K562 (cell line): ENCODE measurements around the gene CPT1C. TPM values are rescaled to one million over a fixed set of nuclear protein-coding genes. Genes with fewer than 3 reads are reported as not detected.

ENCODE experiments used
- ATAC-seq: fragments of 200-7000 bp; cut with Tn5 transposase; 3 replicates; pipeline ENCODE4 v1.9.1; 2020; ENCODE audit warnings: moderate library complexity
- BruUV-seq: library from RNA; stranded (reverse); fragments of 400-500 nt; replicated peaks from 2 replicates; lab custom pipeline; 2021; lab: Mats Ljungman, UMichigan
- CTCF ChIA-PET: fragments of 300-600 bp; formaldehyde crosslinking; extraction: SDS; loops from one replicate; lab custom pipeline; 2021; ENCODE audit warnings: low intra/inter-chr PET ratio; lab: Yijun Ruan, JAX
- POLR2A ChIA-PET: fragments of 300-600, 350-650 bp; sonication (Branson Sonifier 250); formaldehyde crosslinking; extraction: SDS; loops from one replicate; lab custom pipeline; 2021; ENCODE audit warnings: antibody characterized with exemption, inconsistent platforms; lab: Yijun Ruan, JAX
- DNase-seq, 4 experiments: peaks; one replicate each; pipeline versions ENCODE4 v3.0.0 to v3.0.0-alpha.2; 2011 to 2018; ENCODE audit warnings: low spot score in 3 of 4, mixed read lengths in 3 of 4; ENCODE audit errors: extremely low read depth in 1 of 4
- FAIRE-seq: peaks from 2 replicates; lab custom pipeline; 2011; peaks lifted over from hg19 to GRCh38; lab: Jason Lieb, UNC
- H2AFZ ChIP-seq: 2 replicates; pipeline ENCODE4 v1.6.0; 2011; ENCODE audit warnings: low read depth, low read length, control low read depth, inconsistent platforms
- H3K27ac ChIP-seq: fragments of 200-600 bp; 3 replicates; pipeline ENCODE4 v1.8.0; 2011; ENCODE audit warnings: low read depth, mild to moderate bottlenecking, control low read depth, inconsistent platforms, low read length, moderate library complexity, mixed read lengths; ENCODE audit errors: extremely low read depth
- H3K27me3 ChIP-seq, 2 experiments: fragments of 300-600 bp in 1 of 2; 2 replicates in 1 of 2; 3 replicates in 1 of 2; pipeline versions ENCODE4 v1.6.0 to v1.8.0; 2011; ENCODE audit warnings: inconsistent platforms in 2 of 2, low read length in 2 of 2, mild to moderate bottlenecking in 1 of 2, mixed read lengths in 1 of 2, moderate library complexity in 1 of 2; ENCODE audit not compliant: control insufficient read depth in 2 of 2, insufficient read depth in 2 of 2
- H3K36me3 ChIP-seq: fragments of 300-600 bp; 3 replicates; pipeline ENCODE4 v1.8.0; 2011; ENCODE audit warnings: mild to moderate bottlenecking, low read length, inconsistent platforms; ENCODE audit not compliant: control insufficient read depth, insufficient read depth
- H3K4me1 ChIP-seq, 2 experiments: fragments of 200-600 bp in 1 of 2; replicated peaks in 1 of 2; 2 replicates in 1 of 2; 3 replicates in 1 of 2; pipeline versions ENCODE4 v1.5.1 to v1.8.0; 2011; ENCODE audit warnings: inconsistent platforms in 2 of 2, low read length in 2 of 2, mild to moderate bottlenecking in 1 of 2, mixed read lengths in 1 of 2, moderate library complexity in 1 of 2; ENCODE audit not compliant: control insufficient read depth in 2 of 2, insufficient read depth in 2 of 2
- H3K4me2 ChIP-seq: 2 replicates; pipeline ENCODE4 v1.6.1; 2011; ENCODE audit warnings: low read length, control low read depth, inconsistent platforms, mixed read lengths; ENCODE audit not compliant: insufficient read depth
- H3K4me3 ChIP-seq: fragments of 200-600 bp; sonication (generic), shearing (Covaris generic); 2 replicates; pipeline ENCODE4 v1.5.1; 2016; ENCODE audit warnings: control low read depth, inconsistent platforms
- H3K79me2 ChIP-seq: fragments of 200-600 bp; 3 replicates; pipeline ENCODE4 v1.8.0; 2011; ENCODE audit warnings: low read length, inconsistent platforms; ENCODE audit not compliant: control insufficient read depth, insufficient read depth
- H3K9ac ChIP-seq, 2 experiments: 2 replicates each; pipeline versions ENCODE4 v1.6.0 to v1.6.1; 2011; ENCODE audit warnings: low read depth in 2 of 2, low read length in 2 of 2, control low read depth in 1 of 2, inconsistent platforms in 1 of 2, mild to moderate bottlenecking in 1 of 2, mixed read lengths in 1 of 2; ENCODE audit not compliant: insufficient read depth in 1 of 2
- H3K9me1 ChIP-seq: one replicate; pipeline ENCODE4 v1.6.0; 2011; ENCODE audit warnings: inconsistent platforms, mild to moderate bottlenecking, low read length, moderate library complexity; ENCODE audit not compliant: control insufficient read depth, insufficient read depth
- H3K9me3 ChIP-seq: replicated peaks from 2 replicates; pipeline ENCODE4 v1.5.1; 2011; ENCODE audit warnings: low read depth, low read length, inconsistent platforms; ENCODE audit not compliant: control insufficient read depth, insufficient read depth
- H4K20me1 ChIP-seq: replicated peaks from 2 replicates; pipeline ENCODE4 v1.6.1; 2011; ENCODE audit warnings: low read length, inconsistent platforms, mixed read lengths; ENCODE audit not compliant: control insufficient read depth, insufficient read depth
- ATF1 ChIP-seq, 2 experiments: fragments of 450-650 bp in 1 of 2; IDR thresholded peaks; 2 replicates each; pipeline ENCODE4 v1.6.1; 2016; ENCODE audit warnings: missing compliant biosample characterization in 1 of 2, missing genetic modification characterization in 1 of 2
- CC2D1A ChIP-seq: fragments of 450-650 bp; IDR thresholded peaks from 2 replicates; pipeline ENCODE4 v1.6.1; 2017; ENCODE audit warnings: mild to moderate bottlenecking
- ETV1 ChIP-seq: fragments of 450-650 bp; conservative IDR thresholded peaks from 2 replicates; pipeline ENCODE4 v1.6.1; 2016; ENCODE audit warnings: missing genetic modification characterization, control low read depth, low read depth, missing compliant biosample characterization
- KDM4B ChIP-seq, 2 experiments: fragments of 450-650 bp in 1 of 2; sonication (generic) in 1 of 2; IDR thresholded peaks; 2 replicates each; pipeline ENCODE4 v1.6.1; 2016 to 2017; ENCODE audit warnings: borderline replicate concordance in 2 of 2, antibody characterized with exemption in 1 of 2, low read depth in 1 of 2, mild to moderate bottlenecking in 1 of 2
- PKNOX1 ChIP-seq: fragments of 450-650 bp; IDR thresholded peaks from 2 replicates; pipeline ENCODE4 v1.6.1; 2016
- RERE ChIP-seq: sonication (generic); formaldehyde crosslinking; IDR thresholded peaks from 2 replicates; pipeline ENCODE4 v1.8.0; 2023; ENCODE audit warnings: missing genetic modification reagents, mild to moderate bottlenecking, borderline replicate concordance
- SMARCE1 ChIP-seq: fragments of 450-650 bp; IDR thresholded peaks from 2 replicates; pipeline ENCODE4 v1.7.1; 2016; ENCODE audit warnings: mild to moderate bottlenecking
- SREBF2 ChIP-seq: sonication (generic); formaldehyde crosslinking; IDR thresholded peaks from 2 replicates; pipeline ENCODE4 v1.4.0; 2020; ENCODE audit warnings: mild to moderate bottlenecking, missing genetic modification reagents
- ZBTB7A ChIP-seq: IDR thresholded peaks from 2 replicates; pipeline ENCODE4 v1.6.1; 2011; ENCODE audit warnings: low read depth, mild to moderate bottlenecking, low read length, moderate library complexity, borderline replicate concordance; ENCODE audit not compliant: control insufficient read depth
- ZFP30 ChIP-seq: fragments of 250-450 bp; sonication (Bioruptor Pico); IDR thresholded peaks from 2 replicates; pipeline ENCODE4 v1.8.0; 2022; ENCODE audit warnings: moderate library complexity, mild to moderate bottlenecking, inconsistent platforms, borderline replicate concordance
- ZNF274 ChIP-seq: IDR thresholded peaks from 2 replicates; pipeline ENCODE4 v1.6.1; 2011; ENCODE audit warnings: low read depth, mild to moderate bottlenecking, low read length, moderate library complexity, borderline replicate concordance
- ZNF431 ChIP-seq: sonication (generic); formaldehyde crosslinking; IDR thresholded peaks from 2 replicates; pipeline ENCODE4 v1.8.0; 2022; ENCODE audit warnings: mild to moderate bottlenecking, missing genetic modification reagents
- ZNF699 ChIP-seq: fragments of 250-450 bp; sonication (Bioruptor Pico); IDR thresholded peaks from 2 replicates; pipeline ENCODE4 v1.8.0; 2021; ENCODE audit warnings: mild to moderate bottlenecking, moderate library complexity; ENCODE audit not compliant: insufficient replicate concordance
- WGBS: fragments of 100-300 bp; shearing (Covaris generic); methylation state at CpG from one replicate; pipeline ENCODE4 v1.1.6; 2016; ENCODE audit warnings: low coverage, mixed read lengths; ENCODE audit not compliant: insufficient coverage; ENCODE audit errors: missing lambda C conversion rate; 5-methylcytosine and 5-hydroxymethylcytosine counted together
- in situ Hi-C: fragments of 300-500 bp; cut with MboI; formaldehyde crosslinking; loops from 4 replicates; pipeline ENCODE4 v1.15.0; 2018; ENCODE audit warnings: inconsistent platforms, mixed read lengths
- intact Hi-C: fragments of 100-400 bp; cut with micrococcal nuclease; formaldehyde crosslinking; loops from 2 replicates; pipeline ENCODE4 v1.14.2; 2022
- polyA plus RNA-seq, 8 experiments: library from polyadenylated mRNA; depleted of rRNA in 4 of 8; stranded (reverse) in 5 of 8; unstranded in 3 of 8; fragments of >200 nt; fragmentation: Nextera tagmentation in 2 of 8; fragmentation: Illumina TruSeq in 1 of 8; extraction: Ambion mirVana in 2 of 8; extraction: Trizol in 1 of 8; gene quantifications; 2 replicates each; pipeline versions ENCODE4 v1.2.1 to v1.2.3, GENCODE V29; 2011 to 2014; ENCODE audit warnings: inconsistent platforms in 1 of 8, missing spikeins in 1 of 8
- total RNA-seq, 7 experiments: library from RNA; depleted of rRNA in 6 of 7; stranded (reverse); fragments of >200 nt in 6 of 7; fragmentation: Illumina TruSeq in 2 of 7; extraction: Trizol in 2 of 7; gene quantifications; 2 replicates each; pipeline versions ENCODE4 v1.2.1 to v1.2.3, GENCODE V29; 2011 to 2021; ENCODE audit warnings: low replicate concordance in 1 of 7

Gene CPT1C
- total and polyA plus RNA-seq, 9 of the 15 experiments (the other 6 are each of a cell fraction or from before 2014, with no cell fraction given), result 1.9 to 12.3 (median 3.0) TPM

- in situ Hi-C loops, result no loop called here
- Histone ChIP-seq H3K9ac (peak overlapping the region in 1 of 2 experiments; percentile 85; a peak in 1 of 4 replicates), H3K9me1 (peaks cover 3% of the 10 kb centered on the region), H3K4me3 (0 out of 2 replicates have a peak overlapping the region, but pooled peaks have one; percentile 4), H2AFZ (no peak overlapping the region), H3K79me2 (peaks cover 52% of the 10 kb centered on the region), H3K36me3 (peaks cover 57% of the 10 kb centered on the region), H3K27ac (peak overlapping the region; percentile 39; the same call in 1 of the 3 replicates), H3K4me1 (peaks cover 26 to 57% of the 10 kb centered on the region in 2 experiments), H4K20me1 (peaks cover 19% of the 10 kb centered on the region), H3K9me3 (no peaks in the 10 kb centered on the region), H3K27me3 (no peaks in the 10 kb centered on the region), H3K4me2 (peak overlapping the region; percentile 16; the same call in 1 of the 2 replicates)
- ATAC-seq, result no peak
- intact Hi-C loops, result loop anchor here (5.0 kb wide), 3 partner anchors 87 to 187 kb away; partner anchors contain the start of genes AP2A1 and PNKP
- POLR2A ChIA-PET, result no interaction called here
- BruUV-seq, result no TSS peak
- FAIRE-seq, result no peak
- DNase-seq, result no peak
- TF ChIP-seq ZBTB7A (peak; percentile 49), RERE (no peak), PKNOX1 (no peak), SREBF2 (CRISPR knock-in tag) (no peak), ETV1 (no peak), ZNF431 (0 out of 2 replicates have a peak, but pooled peaks have one; percentile 35), ZNF699 (no peak), CC2D1A (no peak), ATF1 (CRISPR knock-in tag; IDR thresholded peaks at IDR 0.05) (no peak), ATF1 (tag; IDR thresholded peaks at IDR 0.05) (no peak), KDM4B (IDR thresholded peaks at IDR 0.05; ENCODE audit: borderline replicate concordance in 2 of 2, low read depth in 1 of 2) (no peak), SMARCE1 (no peak), ZFP30 (no peak), ZNF274 (no peak)
- 57% methylated on average over 6 of the region's 10 CpGs for WGBS
- CTCF ChIA-PET, result interaction anchor here (0.5 to 1.5 kb wide), 4 partner anchors 38 to 238 kb away, joined by 3 to 5 read pairs (median 4); no protein-coding TSS in a partner anchor
Measured at GRCh38 chr19:49679771-49680413, 11.0 kb upstream of the CPT1C start.
